HS-5 (cell line): ENCODE results near the gene HDAC9.
A peak's percentile ranks its signal among the peaks of the same experiment; 100 is the strongest.

Experiments
- DNase-seq: peaks from one replicate; pipeline ENCODE4 v3.0.0-alpha.2; 2012; ENCODE audit warnings: low read depth

Gene HDAC9

GRCh38 chr7:18494821-18495408 is 634 bp upstream of the HDAC9 start:
- no peak for DNase-seq

GRCh38 chr7:18496341-18496700 is 772 bp downstream of the HDAC9 start:
- no peak for DNase-seq

GRCh38 chr7:18497082-18497481 is 1.5 kb downstream of the HDAC9 start:
- DNase-seq: no peak

DNA sequence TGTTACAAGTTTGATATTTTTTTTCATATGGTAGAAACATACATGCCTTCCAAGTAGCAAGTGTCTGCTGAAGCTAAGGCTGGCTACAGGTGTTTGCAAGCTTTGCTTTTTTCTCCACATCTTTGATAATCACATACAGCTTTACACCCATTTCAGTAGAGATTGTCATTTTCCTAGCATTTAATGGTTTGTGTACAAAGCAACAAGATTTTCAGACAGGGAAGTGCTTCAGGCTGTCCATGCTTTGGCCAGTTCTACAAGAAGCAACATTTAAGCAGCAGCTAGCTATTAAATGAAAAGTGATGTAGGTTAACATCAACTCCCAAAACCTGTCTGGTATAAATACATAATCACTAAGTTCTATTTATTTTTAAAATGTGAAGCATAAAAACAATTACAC is 2.3 kb downstream of the HDAC9 start:
- no peak for DNase-seq

- DNase-seq: no peak
These were observed 2.8 kb downstream of the HDAC9 start for GRCh38 chr7:18498341-18498740.

- DNase-seq: no peak
These were observed 4.0 kb downstream of the HDAC9 start for GRCh38 chr7:18499407-18500177.

- no peak for DNase-seq
These were observed 7.7 kb downstream of the HDAC9 start for GRCh38 chr7:18503126-18503866.

DNA sequence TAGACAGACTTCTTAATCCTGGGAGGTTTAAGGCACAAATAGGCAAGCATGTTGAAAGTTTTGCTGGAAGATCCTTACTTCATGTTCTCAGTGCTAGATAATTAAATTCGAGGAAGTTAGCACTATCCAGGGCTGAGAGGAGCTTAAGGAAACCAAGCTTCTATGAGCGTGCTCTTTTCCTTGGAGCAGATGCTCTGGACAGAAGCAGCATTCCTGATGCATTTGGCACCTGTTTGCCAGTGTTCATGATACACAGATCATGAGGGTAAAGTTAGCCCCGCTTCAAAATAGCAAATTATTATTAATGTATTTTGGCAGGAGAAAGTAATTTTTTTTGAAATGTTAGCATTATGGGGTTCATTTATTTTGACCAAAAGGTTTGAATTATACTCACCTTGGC is 9.4 kb downstream of the HDAC9 start:
- DNase-seq: no peak

DNA sequence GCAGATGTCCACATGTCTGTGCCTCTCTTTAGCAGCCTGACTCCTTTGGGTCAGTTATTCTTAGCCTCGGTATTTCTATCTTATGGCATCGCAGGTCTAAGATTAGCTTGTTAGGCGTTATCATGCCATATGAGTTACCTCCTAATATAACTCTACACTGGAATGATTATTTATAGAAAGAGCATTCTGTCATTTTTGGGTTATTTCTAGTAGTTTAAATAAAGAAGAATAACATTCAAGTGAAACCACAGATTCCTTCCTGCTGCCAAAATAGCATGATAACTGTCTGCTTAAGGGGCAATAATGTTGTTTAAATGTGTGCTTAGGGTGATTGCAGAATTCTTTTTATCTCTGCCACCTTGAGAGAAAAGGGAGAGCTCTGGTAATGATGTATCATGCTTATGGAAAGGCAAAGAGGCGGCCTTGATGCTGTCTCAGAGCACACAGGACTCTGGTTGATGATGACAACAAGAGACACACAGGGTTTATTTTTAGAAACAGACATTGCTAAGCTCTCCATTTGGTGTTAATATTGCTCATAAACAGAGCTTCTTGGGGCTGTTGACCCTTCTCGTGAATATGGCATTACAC is 10.4 kb downstream of the HDAC9 start:
- no peak for DNase-seq

DNA sequence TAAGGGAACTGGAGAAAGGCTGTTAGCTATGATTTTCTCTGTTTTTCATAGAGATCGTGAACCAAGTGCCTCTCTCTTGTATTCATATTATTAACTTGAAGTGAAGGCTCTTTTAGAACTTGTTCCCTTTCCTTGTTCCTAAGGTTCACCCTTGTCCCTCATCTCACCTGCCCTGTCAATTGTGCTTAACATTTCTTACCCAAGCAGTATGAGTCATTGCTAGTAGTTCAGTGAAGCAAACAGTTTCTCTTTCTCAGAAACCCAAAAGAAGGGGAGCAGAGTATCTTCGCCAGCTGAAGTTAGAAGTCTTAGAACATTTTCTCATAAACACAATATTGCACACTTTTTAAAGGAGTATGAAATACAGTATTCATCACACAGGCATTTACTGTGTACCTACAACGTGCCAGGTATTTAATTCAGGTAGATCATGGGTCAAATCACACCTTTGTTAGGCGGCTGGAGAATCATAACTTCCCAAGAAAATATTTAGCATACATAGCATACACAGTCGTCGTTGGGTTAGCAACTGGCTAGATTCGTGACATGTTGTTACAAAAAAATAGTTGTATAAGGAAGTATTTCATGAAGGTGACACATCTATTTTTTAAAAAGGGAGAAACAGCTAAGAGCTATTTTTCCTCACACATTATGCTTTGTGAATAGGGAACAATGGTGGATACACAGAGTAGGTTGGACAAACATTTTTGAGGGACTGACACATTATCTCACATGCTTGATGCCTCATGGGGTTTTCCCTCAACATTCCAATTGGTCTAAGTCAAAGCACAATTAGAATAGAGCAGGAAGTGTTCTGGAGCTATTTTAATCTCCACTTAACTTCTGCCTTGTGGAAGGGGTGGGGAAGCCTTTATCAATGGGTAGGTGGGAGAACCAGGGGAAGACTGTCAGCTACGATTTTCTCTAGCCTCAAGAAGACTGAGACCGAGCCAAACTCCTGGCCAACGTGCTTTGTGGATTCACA is 13.2 kb downstream of the HDAC9 start:
- DNase-seq: peak; percentile 97

DNA sequence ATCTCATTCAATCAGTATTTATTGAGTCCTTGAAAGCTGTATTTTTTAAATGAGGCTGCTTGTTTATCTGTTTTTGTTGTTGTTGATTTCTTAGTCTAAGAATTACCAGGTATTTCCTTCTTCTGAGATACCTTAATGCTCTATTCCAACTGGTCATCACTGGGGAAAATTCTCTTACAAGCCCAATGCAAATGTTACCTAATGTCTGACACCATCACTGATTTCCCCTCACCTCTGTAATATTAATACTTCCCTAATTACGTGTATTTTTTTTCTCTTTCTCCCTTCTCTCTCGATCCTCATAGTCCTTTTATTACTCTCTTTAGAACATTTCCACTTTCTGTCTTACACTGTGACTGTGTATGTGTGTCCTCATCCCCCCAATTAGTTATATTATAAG is 13.9 kb downstream of the HDAC9 start:
- no peak for DNase-seq

DNA sequence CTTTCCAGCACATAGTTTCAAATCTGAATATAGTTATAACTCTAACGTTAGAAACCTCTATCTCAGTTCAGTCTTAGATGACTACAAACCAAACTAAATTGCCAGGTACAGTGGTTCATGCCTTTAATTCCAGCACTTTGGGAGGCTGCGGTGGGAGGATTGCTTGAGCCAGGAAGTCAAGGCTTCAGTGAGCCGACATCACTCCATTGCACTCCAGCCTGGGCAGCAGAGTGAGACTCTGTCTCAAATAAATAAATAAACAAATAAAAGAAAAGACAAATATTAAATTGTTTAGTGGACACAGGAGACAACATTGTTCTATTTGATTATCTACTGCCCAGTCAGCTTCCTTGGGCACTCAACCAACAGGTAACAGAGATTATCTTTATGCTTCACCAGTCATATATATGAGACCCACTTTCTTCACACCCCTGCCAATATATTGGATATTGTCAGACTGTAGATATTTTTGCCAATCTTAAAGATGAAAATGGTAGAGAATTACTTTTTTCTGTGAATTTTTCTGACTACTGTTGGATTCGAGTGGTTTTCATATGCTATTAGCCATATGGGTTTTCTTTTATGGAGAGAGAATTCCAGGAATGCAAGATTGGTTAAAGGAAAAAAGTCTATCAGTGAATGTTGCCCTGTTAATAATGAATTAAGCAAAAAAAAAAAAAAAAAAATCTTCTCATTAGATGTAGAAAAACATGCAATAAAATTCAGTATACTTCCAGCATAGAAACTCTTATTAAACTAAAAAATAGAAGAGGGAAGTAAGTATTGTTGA is 16.0 kb downstream of the HDAC9 start:
- no peak for DNase-seq

GRCh38 chr7:18513343-18513742 is 17.8 kb downstream of the HDAC9 start:
- no peak for DNase-seq

DNA sequence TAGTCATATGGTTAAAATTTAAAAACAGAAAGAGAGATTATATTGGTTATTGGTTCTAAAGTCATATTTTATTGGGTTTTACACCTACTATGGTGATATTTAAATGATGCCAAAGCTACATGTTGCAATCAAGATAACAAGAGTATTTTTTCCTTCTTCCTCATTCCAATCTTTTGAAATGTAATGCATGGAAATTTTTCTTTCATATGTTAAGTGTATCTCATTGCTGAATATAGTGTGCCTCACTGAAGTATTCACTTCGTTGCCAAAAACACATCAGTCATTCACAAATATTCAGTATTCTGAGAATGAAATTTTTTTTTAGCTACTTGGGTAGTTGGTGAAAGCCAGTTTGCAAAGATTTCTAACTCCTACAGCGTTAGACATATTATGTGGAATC is 19.5 kb downstream of the HDAC9 start:
- peak; percentile 46 for DNase-seq

- DNase-seq: no peak
These were observed 22.1 kb downstream of the HDAC9 start for GRCh38 chr7:18517646-18518045.

DNA sequence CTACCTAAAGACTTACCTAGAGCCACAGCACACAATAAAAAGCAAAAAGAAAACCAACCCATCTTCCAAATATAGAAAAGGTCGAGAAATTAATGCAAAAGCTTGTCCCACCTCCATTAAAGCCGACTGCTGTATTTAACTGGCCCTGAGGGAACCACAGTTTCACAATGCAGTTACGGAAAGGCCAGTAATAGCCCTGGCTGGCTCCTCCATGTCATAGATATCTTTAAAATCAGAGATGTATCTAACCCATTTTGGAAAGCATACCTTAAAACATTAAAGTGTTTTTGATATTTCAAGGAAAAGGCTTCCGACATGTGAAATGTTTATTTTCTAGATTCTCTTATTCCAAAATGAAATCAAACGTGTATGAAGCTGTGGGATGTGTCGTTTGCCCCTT is 23.0 kb downstream of the HDAC9 start:
- DNase-seq: no peak

- peak; percentile 52 for DNase-seq
These were observed 25.1 kb downstream of the HDAC9 start for GRCh38 chr7:18520450-18521235.

GRCh38 chr7:18521236-18521589 is 25.7 kb downstream of the HDAC9 start:
- DNase-seq: no peak

DNA sequence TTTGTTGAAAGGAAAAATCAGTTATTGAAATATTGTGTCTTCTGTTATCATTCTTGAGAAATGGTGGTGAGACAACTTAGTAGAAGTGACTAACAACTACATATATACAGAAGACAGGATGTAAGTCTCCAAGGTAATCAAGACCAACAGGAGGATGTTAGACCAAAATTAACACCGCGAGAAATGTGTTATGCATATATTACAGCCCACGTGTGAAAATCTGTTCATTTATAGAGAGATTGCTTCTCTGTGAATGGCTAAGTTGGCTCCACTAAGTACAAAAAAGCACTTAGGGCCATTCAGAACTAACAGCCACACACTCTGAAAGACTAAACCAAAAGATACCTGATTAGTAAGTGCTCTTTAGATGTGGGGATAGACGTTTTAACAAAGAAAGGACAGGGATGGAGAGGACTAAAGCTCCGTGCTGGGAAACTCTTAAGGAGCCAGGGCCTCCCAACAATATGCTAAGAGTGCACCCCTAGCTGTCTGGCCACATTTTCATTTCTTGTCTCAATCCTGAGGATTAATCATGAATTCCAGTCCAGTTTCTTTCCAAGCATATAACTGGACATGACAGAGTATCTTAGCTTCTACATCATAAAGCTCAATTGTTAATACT is 26.5 kb downstream of the HDAC9 start:
- no peak for DNase-seq

- no peak for DNase-seq
These were observed 28.7 kb downstream of the HDAC9 start for GRCh38 chr7:18524248-18524647.
